ENCODE data around the gene ALDH4A1. TPM values are rescaled to one million over a fixed set of nuclear protein-coding genes. Genes with fewer than 3 reads are reported as not detected.

The ALDH4A1 gene
- total and polyA plus RNA-seq, 4 donors, result 162 to 424 (median 244) TPM

GRCh38 chr1:18866846-18867245, 35.5 kb downstream of the ALDH4A1 start:
- Histone ChIP-seq H3K4me1 (ENCODE audit: control insufficient read depth in 4 of 4, insufficient read depth in 4 of 4, low read length in 3 of 4) (no peaks in the 10 kb centered on the region), H3K9me3 (ENCODE audit: control insufficient read depth in 4 of 4, low read length in 3 of 4) (no peaks in the 10 kb centered on the region), H3K9ac (ENCODE audit: low read depth in 1 of 2, low read length in 2 of 2) (no peak overlapping the region), H3K27ac (ENCODE audit: low read depth in 1 of 2, low read length in 2 of 2) (no peak overlapping the region), H3K27me3 (ENCODE audit: control insufficient read depth in 4 of 4, insufficient read depth in 4 of 4, low read length in 3 of 4) (no peaks in the 10 kb centered on the region), H3K36me3 (ENCODE audit: control insufficient read depth in 4 of 4, insufficient read depth in 3 of 4, low read depth in 1 of 4, low read length in 3 of 4) (peaks cover 0 to 5% (median under 1%) of the 10 kb centered on the region in 4 donors), H3K4me3 (ENCODE audit: low read depth in 1 of 3, low read length in 3 of 3) (no peak overlapping the region)
- WGBS, result 42% methylated on average over 3 of the region's 3 CpGs
- TF ChIP-seq ZBTB33 (IDR thresholded peaks at IDR 0.05) (no peak), ATF3 (IDR thresholded peaks at IDR 0.05) (no peak), FOXA2 (IDR thresholded peaks at IDR 0.05) (no peak), HNF4G (IDR thresholded peaks at IDR 0.05) (no peak), GABPA (IDR thresholded peaks at IDR 0.05 in 1 of 2, conservative IDR thresholded peaks at IDR 0.05 in 1 of 2) (no peak), HNF4A (conservative IDR thresholded peaks at IDR 0.05) (no peak), MAX (IDR thresholded peaks at IDR 0.05) (no peak)
- DNase-seq (ENCODE audit: low spot score), result no peak

GRCh38 chr1:18866314-18866713, 36.0 kb downstream of the ALDH4A1 start:
- Histone ChIP-seq H3K4me3 (ENCODE audit: low read depth in 1 of 3, low read length in 3 of 3) (no peak overlapping the region), H3K9me3 (ENCODE audit: control insufficient read depth in 4 of 4, low read length in 3 of 4) (no peaks in the 10 kb centered on the region), H3K4me1 (ENCODE audit: control insufficient read depth in 4 of 4, insufficient read depth in 4 of 4, low read length in 3 of 4) (no peaks in the 10 kb centered on the region), H3K9ac (ENCODE audit: low read depth in 1 of 2, low read length in 2 of 2) (no peak overlapping the region), H3K27me3 (ENCODE audit: control insufficient read depth in 4 of 4, insufficient read depth in 4 of 4, low read length in 3 of 4) (no peaks in the 10 kb centered on the region), H3K36me3 (ENCODE audit: control insufficient read depth in 4 of 4, insufficient read depth in 3 of 4, low read depth in 1 of 4, low read length in 3 of 4) (no peaks in the 10 kb centered on the region), H3K27ac (ENCODE audit: low read depth in 1 of 2, low read length in 2 of 2) (no peak overlapping the region)
- TF ChIP-seq GABPA (IDR thresholded peaks at IDR 0.05 in 1 of 2, conservative IDR thresholded peaks at IDR 0.05 in 1 of 2), result no peak
- TF ChIP-seq RAD21 (IDR thresholded peaks at IDR 0.05), result no peak
- TF ChIP-seq FOXA1 (IDR thresholded peaks at IDR 0.05), result no peak
- TF ChIP-seq HNF4A (conservative IDR thresholded peaks at IDR 0.05), result no peak
- no peak for TF ChIP-seq SP1 (IDR thresholded peaks at IDR 0.05)
- no peak for TF ChIP-seq CTCF (IDR thresholded peaks at IDR 0.05; ENCODE audit: low read depth, low read length, missing input control)
- no peak for TF ChIP-seq ZBTB33 (IDR thresholded peaks at IDR 0.05)
- no peak for TF ChIP-seq JUND (IDR thresholded peaks at IDR 0.05)
- TF ChIP-seq ATF3 (IDR thresholded peaks at IDR 0.05), result no peak
- TF ChIP-seq MAX (IDR thresholded peaks at IDR 0.05), result no peak
- TF ChIP-seq HNF4G (IDR thresholded peaks at IDR 0.05), result no peak
- no peak for TF ChIP-seq RXRA (IDR thresholded peaks at IDR 0.05)
- TF ChIP-seq TAF1 (conservative IDR thresholded peaks at IDR 0.05), result no peak
- no peak for TF ChIP-seq REST (IDR thresholded peaks at IDR 0.05)
- TF ChIP-seq EGR1 (IDR thresholded peaks at IDR 0.05; ENCODE audit: low read depth in 2 of 2), result no peak
- TF ChIP-seq NR2F2 (IDR thresholded peaks at IDR 0.05), result no peak
- TF ChIP-seq YY1 (IDR thresholded peaks at IDR 0.05), result no peak
- no peak for TF ChIP-seq FOXA2 (IDR thresholded peaks at IDR 0.05)
- WGBS, result 77% methylated on average over 6 of the region's 6 CpGs
- DNase-seq (ENCODE audit: low spot score), result no peak

All from liver (tissue), 9 donors.